A549 (cell line): ENCODE measurements around the gene BEAN1. TPM values are rescaled to one million over a fixed set of nuclear protein-coding genes. Genes with fewer than 3 reads are reported as not detected.

Source experiments
- ATAC-seq, 2 experiments: fragments of 200-7000 bp in 1 of 2; fragments of >200 bp in 1 of 2; cut with Nextera tagmentation in 1 of 2; cut with Tn5 transposase in 1 of 2; 3 replicates each; pipeline versions ENCODE4 v1.8.0 to v1.9.1; 2018 to 2020; ENCODE audit warnings: mild to moderate bottlenecking in 1 of 2, moderate library complexity in 1 of 2
- CTCF ChIA-PET: fragments of 300-600 bp; sonication (Branson Sonifier 250); formaldehyde crosslinking; extraction: SDS; loops from one replicate; lab custom pipeline; 2021; ENCODE audit warnings: antibody characterized with exemption, inconsistent platforms; lab: Yijun Ruan, JAX
- POLR2A ChIA-PET: fragments of 350-600 bp; formaldehyde crosslinking; extraction: SDS; loops from one replicate; lab custom pipeline; 2021; ENCODE audit warnings: antibody characterized with exemption, inconsistent platforms; lab: Yijun Ruan, JAX
- DNase-seq, 2 experiments: peaks; one replicate each; pipeline versions ENCODE4 v3.0.0 to v3.0.0-alpha.2; 2011 to 2016; ENCODE audit warnings: low read depth in 1 of 2, low spot score in 1 of 2
- FAIRE-seq: peaks from 2 replicates; lab custom pipeline; 2011; peaks lifted over from hg19 to GRCh38; lab: Jason Lieb, UNC
- H3K27ac ChIP-seq, 2 experiments: fragments of >200 bp; sonication (Bioruptor Twin); formaldehyde crosslinking; 3 replicates each; pipeline ENCODE4 v1.5.1; 2016 to 2017
- H3K4me1 ChIP-seq: fragments of >200 bp; sonication (Bioruptor Twin); formaldehyde crosslinking; 3 replicates; pipeline ENCODE4 v1.6.1; 2016
- H3K4me2 ChIP-seq: fragments of >200 bp; sonication (Bioruptor Twin); formaldehyde crosslinking; 3 replicates; pipeline ENCODE4 v1.6.1; 2016
- H3K4me3 ChIP-seq: fragments of >200 bp; sonication (Bioruptor Twin); formaldehyde crosslinking; 3 replicates; pipeline ENCODE4 v1.5.1; 2016
- H3K9me3 ChIP-seq: fragments of >200 bp; sonication (Bioruptor Twin); formaldehyde crosslinking; 3 replicates; pipeline ENCODE4 v1.6.1; 2016
- ATOH8 ChIP-seq: fragments of 250-450 bp; sonication (Bioruptor Pico); IDR thresholded peaks from 2 replicates; pipeline ENCODE4 v1.5.0; 2020; ENCODE audit warnings: low read depth, mild to moderate bottlenecking, moderate library complexity
- BHLHE40 ChIP-seq: IDR thresholded peaks from 2 replicates; pipeline ENCODE4 v1.6.1; 2012; ENCODE audit warnings: low read depth, low read length, inconsistent platforms
- CEBPB ChIP-seq, 2 experiments: fragments of >200 bp in 1 of 2; sonication (Bioruptor Twin) in 1 of 2; formaldehyde crosslinking in 1 of 2; IDR thresholded peaks; 2 replicates each; pipeline ENCODE4 v1.6.1; 2012 to 2016
- CHD2 ChIP-seq: fragments of 150-350 bp; IDR thresholded peaks from 2 replicates; pipeline ENCODE4 v1.6.1; 2014; ENCODE audit warnings: low read length; ENCODE audit not compliant: partially characterized antibody
- CHD4 ChIP-seq: fragments of 200-600 bp; sonication (generic); IDR thresholded peaks from 2 replicates; pipeline ENCODE4 v1.6.1; 2016; ENCODE audit warnings: antibody characterized with exemption, mild to moderate bottlenecking, borderline replicate concordance
- EHF ChIP-seq: fragments of 250-450 bp; sonication (Bioruptor Pico); IDR thresholded peaks from 2 replicates; pipeline ENCODE4 v1.5.0; 2020; ENCODE audit warnings: mild to moderate bottlenecking
- EP300 ChIP-seq, 2 experiments: fragments of >200 bp; sonication (Bioruptor Twin); formaldehyde crosslinking; IDR thresholded peaks; 2 replicates in 1 of 2; 3 replicates in 1 of 2; pipeline ENCODE4 v1.6.1; 2016 to 2017
- FOXS1 ChIP-seq: fragments of 250-450 bp; sonication (Bioruptor Pico); IDR thresholded peaks from 2 replicates; pipeline ENCODE4 v1.5.0; 2020; ENCODE audit warnings: mild to moderate bottlenecking, moderate library complexity
- GATA3 ChIP-seq: IDR thresholded peaks from 2 replicates; pipeline ENCODE4 v1.6.1; 2012; ENCODE audit warnings: borderline replicate concordance
- JUNB ChIP-seq: fragments of >200 bp; sonication (Bioruptor Twin); formaldehyde crosslinking; IDR thresholded peaks from 2 replicates; pipeline ENCODE4 v1.6.1; 2016
- NPAS2 ChIP-seq: fragments of 250-450 bp; sonication (Bioruptor Pico); IDR thresholded peaks from 2 replicates; pipeline ENCODE4 v1.8.0; 2022; ENCODE audit warnings: mild to moderate bottlenecking, moderate library complexity, borderline replicate concordance
- PHF8 ChIP-seq: fragments of 200-600 bp; sonication (generic); IDR thresholded peaks from 2 replicates; pipeline ENCODE4 v1.6.1; 2016; ENCODE audit warnings: low read depth, mild to moderate bottlenecking, antibody characterized with exemption, moderate library complexity, borderline replicate concordance
- RARB ChIP-seq: fragments of 250-450 bp; sonication (Bioruptor Pico); IDR thresholded peaks from 2 replicates; pipeline ENCODE4 v1.8.0; 2021; ENCODE audit warnings: mild to moderate bottlenecking, moderate library complexity
- REST ChIP-seq: fragments of 200-600 bp; sonication (generic); IDR thresholded peaks from 2 replicates; pipeline ENCODE4 v1.6.1; 2016; ENCODE audit warnings: antibody characterized with exemption, mild to moderate bottlenecking, moderate library complexity
- RFX5 ChIP-seq: fragments of 450-650 bp; IDR thresholded peaks from 2 replicates; pipeline ENCODE4 v1.7.1; 2014; ENCODE audit warnings: antibody characterized with exemption, mild to moderate bottlenecking, moderate library complexity
- RNF2 ChIP-seq: fragments of 200-600 bp; sonication (generic); IDR thresholded peaks from 2 replicates; pipeline ENCODE4 v1.6.1; 2016; ENCODE audit warnings: low read depth, mild to moderate bottlenecking, antibody characterized with exemption, moderate library complexity, borderline replicate concordance
- SMC3 ChIP-seq: fragments of >200 bp; sonication (Bioruptor Twin); formaldehyde crosslinking; IDR thresholded peaks from 3 replicates; pipeline ENCODE4 v1.6.1; 2018; ENCODE audit warnings: inconsistent platforms
- TFCP2L1 ChIP-seq: fragments of 250-450 bp; sonication (Bioruptor Pico); IDR thresholded peaks from 2 replicates; pipeline ENCODE4 v1.5.0; 2021; ENCODE audit warnings: mild to moderate bottlenecking
- TP53 ChIP-seq: fragments of 250-450 bp; sonication (Bioruptor Pico); IDR thresholded peaks from 2 replicates; pipeline ENCODE4 v1.5.0; 2021; ENCODE audit warnings: mild to moderate bottlenecking, moderate library complexity
- USF2 ChIP-seq: fragments of 450-650 bp; IDR thresholded peaks from 2 replicates; pipeline ENCODE4 v1.6.1; 2014; ENCODE audit warnings: antibody characterized with exemption
- ZSCAN20 ChIP-seq: fragments of 250-450 bp; sonication (Bioruptor Pico); IDR thresholded peaks from 2 replicates; pipeline ENCODE4 v1.8.0; 2022; ENCODE audit warnings: mild to moderate bottlenecking, moderate library complexity
- WGBS: methylation state at CpG from one replicate; pipeline ENCODE4 v1.1.6; 2017; ENCODE audit errors: missing lambda C conversion rate; 5-methylcytosine and 5-hydroxymethylcytosine counted together
- polyA plus RNA-seq, 4 experiments: library from polyadenylated mRNA; depleted of rRNA in 3 of 4; stranded (reverse); fragments of >200 nt; fragmentation: RNase III in 1 of 4; extraction: RNeasy Plus Mini Kit Qiagen cat#74134 plus additional on column Dnase treatment in 1 of 4; gene quantifications; 2 replicates in 3 of 4; 3 replicates in 1 of 4; pipeline ENCODE4 v1.2.3, GENCODE V29; 2011 to 2017
- TF ChIP-seq, protein P1 (sequence below): fragments of >200 bp; sonication (Bioruptor Twin); formaldehyde crosslinking; IDR thresholded peaks from 3 replicates; pipeline ENCODE4 v1.6.1; 2016
- TF ChIP-seq, protein P2 (sequence below): fragments of >200 bp; sonication (Bioruptor Twin); formaldehyde crosslinking; IDR thresholded peaks from 3 replicates; pipeline ENCODE4 v1.5.1; 2016
- TF ChIP-seq, protein P3 (sequence below): IDR thresholded peaks from 2 replicates; pipeline ENCODE4 v1.6.1; 2012

The BEAN1 gene
- polyA plus RNA-seq, 2 of the 4 experiments (the other 2 are of a cell fraction): 0.98 to 1.7 TPM

DNA sequence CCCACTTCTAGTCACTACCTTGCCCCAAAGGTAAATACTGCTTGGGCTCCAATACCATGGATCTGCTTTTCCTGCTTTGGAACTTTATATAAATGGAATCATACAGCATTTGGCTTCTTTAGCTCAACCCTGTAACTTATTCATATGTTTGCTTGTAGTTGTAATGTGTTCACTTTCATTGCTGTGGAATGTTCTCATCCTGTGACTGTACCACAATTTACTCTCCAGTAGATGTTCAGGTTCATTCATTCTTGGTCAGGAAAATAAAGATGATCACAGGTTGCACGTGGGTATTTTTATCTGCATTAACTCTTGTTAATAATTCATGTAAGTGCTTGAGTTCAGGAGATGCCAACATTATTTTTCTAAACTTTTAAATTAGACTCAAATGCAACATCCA is 6.7 kb upstream of the BEAN1 start:
- H3K9me3 ChIP-seq: no peaks in the 10 kb centered on the region
- H3K4me3 ChIP-seq: no peak overlapping the region
- no peak for FAIRE-seq
- DNase-seq: no peak
- WGBS: 0% methylated on average over 1 of the region's 1 CpG
- H3K27ac ChIP-seq: no peak overlapping the region
- H3K4me2 ChIP-seq: no peak overlapping the region
- no peak for ATAC-seq
- no peak for TF ChIP-seq USF2
- TF ChIP-seq, protein P1, sequence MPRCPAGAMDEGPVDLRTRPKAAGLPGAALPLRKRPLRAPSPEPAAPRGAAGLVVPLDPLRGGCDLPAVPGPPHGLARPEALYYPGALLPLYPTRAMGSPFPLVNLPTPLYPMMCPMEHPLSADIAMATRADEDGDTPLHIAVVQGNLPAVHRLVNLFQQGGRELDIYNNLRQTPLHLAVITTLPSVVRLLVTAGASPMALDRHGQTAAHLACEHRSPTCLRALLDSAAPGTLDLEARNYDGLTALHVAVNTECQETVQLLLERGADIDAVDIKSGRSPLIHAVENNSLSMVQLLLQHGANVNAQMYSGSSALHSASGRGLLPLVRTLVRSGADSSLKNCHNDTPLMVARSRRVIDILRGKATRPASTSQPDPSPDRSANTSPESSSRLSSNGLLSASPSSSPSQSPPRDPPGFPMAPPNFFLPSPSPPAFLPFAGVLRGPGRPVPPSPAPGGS: no peak
- TF ChIP-seq, protein P2, sequence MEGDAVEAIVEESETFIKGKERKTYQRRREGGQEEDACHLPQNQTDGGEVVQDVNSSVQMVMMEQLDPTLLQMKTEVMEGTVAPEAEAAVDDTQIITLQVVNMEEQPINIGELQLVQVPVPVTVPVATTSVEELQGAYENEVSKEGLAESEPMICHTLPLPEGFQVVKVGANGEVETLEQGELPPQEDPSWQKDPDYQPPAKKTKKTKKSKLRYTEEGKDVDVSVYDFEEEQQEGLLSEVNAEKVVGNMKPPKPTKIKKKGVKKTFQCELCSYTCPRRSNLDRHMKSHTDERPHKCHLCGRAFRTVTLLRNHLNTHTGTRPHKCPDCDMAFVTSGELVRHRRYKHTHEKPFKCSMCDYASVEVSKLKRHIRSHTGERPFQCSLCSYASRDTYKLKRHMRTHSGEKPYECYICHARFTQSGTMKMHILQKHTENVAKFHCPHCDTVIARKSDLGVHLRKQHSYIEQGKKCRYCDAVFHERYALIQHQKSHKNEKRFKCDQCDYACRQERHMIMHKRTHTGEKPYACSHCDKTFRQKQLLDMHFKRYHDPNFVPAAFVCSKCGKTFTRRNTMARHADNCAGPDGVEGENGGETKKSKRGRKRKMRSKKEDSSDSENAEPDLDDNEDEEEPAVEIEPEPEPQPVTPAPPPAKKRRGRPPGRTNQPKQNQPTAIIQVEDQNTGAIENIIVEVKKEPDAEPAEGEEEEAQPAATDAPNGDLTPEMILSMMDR: no peak
- no peak for TF ChIP-seq FOXS1
- no peak for TF ChIP-seq PHF8
- no peak for TF ChIP-seq GATA3
- no peak for TF ChIP-seq EP300 (IDR thresholded peaks at IDR 0.05)
- TF ChIP-seq SMC3: no peak
- no peak for TF ChIP-seq TP53 (CRISPR knock-in tag)
- TF ChIP-seq CHD4: no peak
- TF ChIP-seq CEBPB (IDR thresholded peaks at IDR 0.05): no peak
- TF ChIP-seq BHLHE40: no peak
- no peak for TF ChIP-seq EHF (CRISPR knock-in tag)
- CTCF ChIA-PET: interaction anchor here (0.9 to 1.5 kb wide), 4 partner anchors 10 to 218 kb away, joined by 3 to 6 read pairs (median 4); no protein-coding TSS in a partner anchor
- POLR2A ChIA-PET: no interaction called here
- no peaks in the 10 kb centered on the region for H3K4me1 ChIP-seq

- FAIRE-seq (no peak), DNase-seq (no peak), ATAC-seq (no peak)
- Histone ChIP-seq H3K4me2 (no peak overlapping the region), H3K4me1 (peaks cover 6% of the 10 kb centered on the region), H3K4me3 (no peak overlapping the region), H3K27ac (no peak overlapping the region), H3K9me3 (no peaks in the 10 kb centered on the region)
- WGBS: 86% methylated on average over 6 of the region's 6 CpGs
- CTCF ChIA-PET: interaction anchor here (0.6 kb wide), 1 partner anchor 251 kb away, joined by 4 read pairs; no protein-coding TSS in a partner anchor
- TF ChIP-seq, protein P2: no peak
- TF ChIP-seq PHF8 (no peak), FOXS1 (no peak), RFX5 (no peak)
- POLR2A ChIA-PET: no interaction called here
Measured at GRCh38 chr16:66421891-66422290, 5.2 kb upstream of the BEAN1 start.

DNA sequence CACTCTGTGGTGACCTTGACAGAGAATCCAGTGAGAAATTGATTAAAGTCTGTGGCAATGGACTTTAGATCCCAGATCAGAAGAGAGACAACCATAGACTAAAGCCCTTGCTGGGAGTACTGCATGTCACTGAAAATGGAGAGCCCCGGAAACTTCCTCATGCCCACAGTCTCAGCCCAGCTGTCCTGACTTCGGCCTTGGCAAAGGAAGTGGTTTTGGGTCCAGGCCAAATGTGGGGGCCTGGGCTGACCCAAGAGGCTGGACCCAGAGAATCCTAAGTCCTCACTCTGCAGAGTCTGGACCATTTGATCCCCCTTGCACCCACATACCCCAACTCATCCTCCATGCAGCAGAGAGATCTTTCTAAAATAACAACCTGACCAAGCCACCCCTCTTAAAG is 4.7 kb upstream of the BEAN1 start:
- Histone ChIP-seq H3K9me3 (no peaks in the 10 kb centered on the region), H3K4me2 (no peak overlapping the region), H3K4me1 (peaks cover 6% of the 10 kb centered on the region), H3K4me3 (no peak overlapping the region), H3K27ac (no peak overlapping the region)
- ChIA-PET CTCF (interaction anchor here (0.6 to 1.3 kb wide), 4 partner anchors 12 to 125 kb away, joined by 3 to 4 read pairs (median 3); no protein-coding TSS in a partner anchor), POLR2A (no interaction called here)
- WGBS: 67% methylated on average over 2 of the region's 2 CpGs
- ATAC-seq (no peak), DNase-seq (no peak), FAIRE-seq (no peak)
- TF ChIP-seq ATOH8 (CRISPR knock-in tag): no peak
- no peak for TF ChIP-seq RNF2
- TF ChIP-seq NPAS2 (CRISPR knock-in tag): no peak
- no peak for TF ChIP-seq REST
- TF ChIP-seq JUNB: no peak
- no peak for TF ChIP-seq RARB (CRISPR knock-in tag)
- no peak for TF ChIP-seq TFCP2L1 (CRISPR knock-in tag)
- no peak for TF ChIP-seq ZSCAN20
- TF ChIP-seq, protein P3, sequence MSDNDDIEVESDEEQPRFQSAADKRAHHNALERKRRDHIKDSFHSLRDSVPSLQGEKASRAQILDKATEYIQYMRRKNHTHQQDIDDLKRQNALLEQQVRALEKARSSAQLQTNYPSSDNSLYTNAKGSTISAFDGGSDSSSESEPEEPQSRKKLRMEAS: no peak
- TF ChIP-seq SMC3: no peak
- no peak for TF ChIP-seq CHD2
